ENCODE measurements around the gene ATP9B. TPM values are rescaled to one million over a fixed set of nuclear protein-coding genes. Genes with fewer than 3 reads are reported as not detected.
"Not testable (repeated sequence)": the region's sequence is repeated elsewhere in the genome, so short reads cannot be mapped to it uniquely, and the experiment has no call there.

ATP9B gene
- total RNA-seq, 1 donor from 2014 or later = 15.8 TPM

- no peaks in the 10 kb centered on the region for H3K4me1 Mint-ChIP-seq (ENCODE audit: low read depth)
- TF ChIP-seq, protein P1, sequence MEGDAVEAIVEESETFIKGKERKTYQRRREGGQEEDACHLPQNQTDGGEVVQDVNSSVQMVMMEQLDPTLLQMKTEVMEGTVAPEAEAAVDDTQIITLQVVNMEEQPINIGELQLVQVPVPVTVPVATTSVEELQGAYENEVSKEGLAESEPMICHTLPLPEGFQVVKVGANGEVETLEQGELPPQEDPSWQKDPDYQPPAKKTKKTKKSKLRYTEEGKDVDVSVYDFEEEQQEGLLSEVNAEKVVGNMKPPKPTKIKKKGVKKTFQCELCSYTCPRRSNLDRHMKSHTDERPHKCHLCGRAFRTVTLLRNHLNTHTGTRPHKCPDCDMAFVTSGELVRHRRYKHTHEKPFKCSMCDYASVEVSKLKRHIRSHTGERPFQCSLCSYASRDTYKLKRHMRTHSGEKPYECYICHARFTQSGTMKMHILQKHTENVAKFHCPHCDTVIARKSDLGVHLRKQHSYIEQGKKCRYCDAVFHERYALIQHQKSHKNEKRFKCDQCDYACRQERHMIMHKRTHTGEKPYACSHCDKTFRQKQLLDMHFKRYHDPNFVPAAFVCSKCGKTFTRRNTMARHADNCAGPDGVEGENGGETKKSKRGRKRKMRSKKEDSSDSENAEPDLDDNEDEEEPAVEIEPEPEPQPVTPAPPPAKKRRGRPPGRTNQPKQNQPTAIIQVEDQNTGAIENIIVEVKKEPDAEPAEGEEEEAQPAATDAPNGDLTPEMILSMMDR (IDR thresholded peaks at IDR 0.05) = no peak
- H3K9me3 Mint-ChIP-seq (ENCODE audit: low read depth) = peaks cover 3% of the 10 kb centered on the region
- no peak for DNase-seq (ENCODE audit: low spot score)
- H3K4me3 Mint-ChIP-seq (ENCODE audit: unreplicated experiment) = no peak overlapping the region
- no peak overlapping the region for H3K27ac Mint-ChIP-seq (ENCODE audit: unreplicated experiment)
- H3K36me3 Mint-ChIP-seq (ENCODE audit: low read depth) = peaks cover 2% of the 10 kb centered on the region
- H3K27me3 Mint-ChIP-seq (ENCODE audit: low read depth) = no peaks in the 10 kb centered on the region
Observed at GRCh38 chr18:79260023-79260422, 190.8 kb downstream of the ATP9B start.

DNA sequence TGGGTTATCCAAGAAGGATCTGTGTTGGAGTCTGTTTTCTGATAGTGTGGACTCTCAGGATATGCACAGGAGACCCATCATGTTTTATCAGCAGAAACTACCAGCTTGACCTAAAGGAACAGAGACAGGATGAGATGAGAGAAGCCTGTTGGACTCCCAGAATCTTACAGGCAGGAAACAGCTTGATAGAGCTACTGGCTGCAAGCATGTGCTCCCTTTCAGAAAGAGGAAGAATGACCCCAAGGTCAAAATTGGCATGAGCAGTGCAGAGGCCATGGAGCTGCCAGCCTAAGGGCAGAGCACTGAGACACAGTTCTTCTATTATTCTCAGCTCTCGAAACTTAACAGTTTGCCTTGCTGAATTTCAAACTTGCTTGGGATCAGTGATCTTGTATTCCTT, 191.3 kb downstream of the ATP9B start:
- Mint-ChIP-seq H3K9me3 (ENCODE audit: low read depth) (peaks cover 8% of the 10 kb centered on the region), H3K4me1 (ENCODE audit: low read depth) (no peaks in the 10 kb centered on the region), H3K27ac (ENCODE audit: unreplicated experiment) (no peak overlapping the region), H3K4me3 (ENCODE audit: unreplicated experiment) (no peak overlapping the region), H3K27me3 (ENCODE audit: low read depth) (no peaks in the 10 kb centered on the region), H3K36me3 (ENCODE audit: low read depth) (peaks cover 4% of the 10 kb centered on the region)
- TF ChIP-seq, protein P1 (IDR thresholded peaks at IDR 0.05) = no peak
- no peak for DNase-seq (ENCODE audit: low spot score)

DNA sequence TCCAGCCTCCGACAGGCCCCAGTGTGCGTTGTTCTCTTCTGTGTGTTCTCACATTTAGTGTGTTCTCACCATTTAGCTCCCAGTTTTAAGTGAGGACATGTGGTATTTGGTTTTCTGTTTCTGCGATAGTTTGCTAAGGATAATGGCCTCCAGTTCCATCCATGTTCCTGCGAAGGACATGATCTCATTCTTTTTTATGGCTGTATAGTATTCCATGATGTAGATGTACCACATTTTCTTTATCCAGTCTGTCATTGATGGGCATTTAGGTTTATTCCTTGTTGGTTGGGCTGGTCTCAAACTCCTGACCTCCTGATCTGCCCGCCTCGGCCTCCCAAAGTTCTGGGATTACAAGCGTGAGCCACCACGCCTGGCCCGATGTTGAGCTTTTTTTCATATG, 195.9 kb downstream of the ATP9B start:
- peaks cover 15% of the 10 kb centered on the region for H3K9me3 Mint-ChIP-seq (ENCODE audit: low read depth)
- H3K27ac Mint-ChIP-seq (ENCODE audit: unreplicated experiment); DNase-seq (ENCODE audit: low spot score); H3K4me3 Mint-ChIP-seq (ENCODE audit: unreplicated experiment); H3K36me3 Mint-ChIP-seq (ENCODE audit: low read depth); H3K4me1 Mint-ChIP-seq (ENCODE audit: low read depth); H3K27me3 Mint-ChIP-seq (ENCODE audit: low read depth): not testable (repeated sequence)

GRCh38 chr18:79271812-79272211, 202.6 kb downstream of the ATP9B start:
- not testable (repeated sequence) for H3K27ac Mint-ChIP-seq (ENCODE audit: unreplicated experiment); H3K4me3 Mint-ChIP-seq (ENCODE audit: unreplicated experiment); H3K9me3 Mint-ChIP-seq (ENCODE audit: low read depth); H3K36me3 Mint-ChIP-seq (ENCODE audit: low read depth); DNase-seq (ENCODE audit: low spot score); H3K27me3 Mint-ChIP-seq (ENCODE audit: low read depth)
- peaks cover 13% of the 10 kb centered on the region for H3K4me1 Mint-ChIP-seq (ENCODE audit: low read depth)

GRCh38 chr18:79272916-79273315, 203.7 kb downstream of the ATP9B start:
- no peak overlapping the region for H3K27ac Mint-ChIP-seq (ENCODE audit: unreplicated experiment)

DNA sequence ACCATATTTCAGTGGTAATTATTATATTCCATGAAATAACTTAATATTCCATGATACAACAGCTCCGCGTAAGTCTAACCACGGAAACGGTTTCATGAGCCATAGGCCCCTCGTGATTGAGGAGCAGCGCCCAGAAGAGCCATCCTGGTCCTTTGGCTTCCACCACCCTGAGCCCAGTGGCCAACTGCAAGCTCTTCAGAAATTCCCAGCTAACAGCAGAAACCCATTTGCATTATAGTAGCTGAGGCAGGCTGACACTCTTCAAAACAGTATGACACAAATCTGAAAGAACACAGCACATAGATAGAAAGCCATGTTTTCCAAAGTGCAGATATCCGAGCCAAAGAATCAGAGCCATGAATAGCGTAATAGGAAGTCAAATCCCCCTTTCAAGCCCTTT, 205.6 kb downstream of the ATP9B start:
- no peak overlapping the region for H3K27ac Mint-ChIP-seq (ENCODE audit: unreplicated experiment)
- no peaks in the 10 kb centered on the region for H3K27me3 Mint-ChIP-seq (ENCODE audit: low read depth)
- no peak overlapping the region for H3K4me3 Mint-ChIP-seq (ENCODE audit: unreplicated experiment)
- DNase-seq (ENCODE audit: low spot score) = no peak
- H3K4me1 Mint-ChIP-seq (ENCODE audit: low read depth) = peaks cover 13% of the 10 kb centered on the region
- no peaks in the 10 kb centered on the region for H3K9me3 Mint-ChIP-seq (ENCODE audit: low read depth)
- H3K36me3 Mint-ChIP-seq (ENCODE audit: low read depth) = peaks cover 11% of the 10 kb centered on the region
- TF ChIP-seq, protein P1 (IDR thresholded peaks at IDR 0.05) = no peak

More at GRCh38 chr18:79272916-79273315, 203.7 kb downstream of the ATP9B start:
- no peaks in the 10 kb centered on the region for H3K27me3 Mint-ChIP-seq (ENCODE audit: low read depth)
- H3K9me3 Mint-ChIP-seq (ENCODE audit: low read depth) = peaks cover 4% of the 10 kb centered on the region
- no peak for DNase-seq (ENCODE audit: low spot score)
- peaks cover 6% of the 10 kb centered on the region for H3K36me3 Mint-ChIP-seq (ENCODE audit: low read depth)
- peaks cover 13% of the 10 kb centered on the region for H3K4me1 Mint-ChIP-seq (ENCODE audit: low read depth)
- H3K4me3 Mint-ChIP-seq (ENCODE audit: unreplicated experiment) = no peak overlapping the region
- TF ChIP-seq, protein P1 (IDR thresholded peaks at IDR 0.05) = no peak

All from chondrocyte (in vitro differentiated cells).